Keratinocyte (primary cell): ENCODE results near the gene FOXJ1. TPM values are rescaled to one million over a fixed set of nuclear protein-coding genes. Genes with fewer than 3 reads are reported as not detected.

ENCODE experiments used
- DNase-seq: peaks from one replicate; pipeline ENCODE4 v3.0.0-alpha.2; 2011; ENCODE audit warnings: low read depth, missing footprints, low spot score
- FAIRE-seq: peaks from 2 replicates; lab custom pipeline; 2011; peaks lifted over from hg19 to GRCh38; lab: Jason Lieb, UNC
- H2AFZ ChIP-seq: 2 replicates; pipeline ENCODE4 v1.6.0; 2012; ENCODE audit warnings: low read length, control low read depth, inconsistent platforms; ENCODE audit not compliant: control insufficient read depth
- H3K27ac ChIP-seq: 2 replicates; pipeline ENCODE4 v1.5.1; 2011; ENCODE audit warnings: low read length; ENCODE audit not compliant: control insufficient read depth, insufficient read depth
- H3K27me3 ChIP-seq: 3 replicates; pipeline ENCODE4 v1.6.0; 2011; ENCODE audit warnings: low read length; ENCODE audit not compliant: control insufficient read depth, insufficient read depth; ENCODE audit errors: extremely low read depth
- H3K36me3 ChIP-seq, 2 experiments: 2 replicates in 1 of 2; 3 replicates in 1 of 2; pipeline ENCODE4 v1.5.1; 2011; ENCODE audit warnings: low read length in 2 of 2, mild to moderate bottlenecking in 1 of 2; ENCODE audit not compliant: control insufficient read depth in 2 of 2, insufficient read depth in 2 of 2; ENCODE audit errors: extremely low read depth in 1 of 2
- H3K4me1 ChIP-seq: 3 replicates; pipeline ENCODE4 v1.5.1; 2011; ENCODE audit warnings: low read length; ENCODE audit not compliant: control insufficient read depth, insufficient read depth; ENCODE audit errors: extremely low read depth
- H3K4me2 ChIP-seq: 3 replicates; pipeline ENCODE4 v1.6.0; 2011; ENCODE audit warnings: low read depth, low read length; ENCODE audit not compliant: control insufficient read depth, insufficient read depth; ENCODE audit errors: extremely low read depth
- H3K4me3 ChIP-seq, 3 experiments: fragments of 200-600 bp in 1 of 3; sonication (generic) in 1 of 3; 2 replicates in 2 of 3; 3 replicates in 1 of 3; pipeline ENCODE4 v1.5.1; 2011 to 2016; ENCODE audit warnings: low read length in 3 of 3, mild to moderate bottlenecking in 3 of 3, control low read depth in 2 of 3, inconsistent platforms in 1 of 3, low read depth in 1 of 3, mixed read lengths in 1 of 3, mixed run types in 1 of 3, moderate library complexity in 1 of 3; ENCODE audit not compliant: control insufficient read depth in 2 of 3, insufficient read depth in 2 of 3; ENCODE audit errors: extremely low read depth in 1 of 3
- H3K79me2 ChIP-seq: 2 replicates; pipeline ENCODE4 v1.6.0; 2012; ENCODE audit warnings: low read length; ENCODE audit not compliant: control insufficient read depth, insufficient read depth
- H3K9ac ChIP-seq: 3 replicates; pipeline ENCODE4 v1.6.0; 2011; ENCODE audit warnings: low read length; ENCODE audit not compliant: control insufficient read depth, insufficient read depth; ENCODE audit errors: extremely low read depth
- H3K9me1 ChIP-seq: 3 replicates; pipeline ENCODE4 v1.6.0; 2011; ENCODE audit warnings: low read length; ENCODE audit not compliant: control insufficient read depth, insufficient read depth; ENCODE audit errors: extremely low read depth
- H3K9me3 ChIP-seq: 2 replicates; pipeline ENCODE4 v1.5.1; 2012; ENCODE audit warnings: low read depth, low read length; ENCODE audit not compliant: control insufficient read depth
- H4K20me1 ChIP-seq: 3 replicates; pipeline ENCODE4 v1.6.0; 2011; ENCODE audit warnings: low read length; ENCODE audit not compliant: control insufficient read depth, insufficient read depth; ENCODE audit errors: extremely low read depth
- CTCF ChIP-seq, 3 experiments: IDR thresholded peaks in 1 of 3; conservative IDR thresholded peaks in 1 of 3; optimal IDR thresholded peaks in 1 of 3; 2 replicates in 2 of 3; 3 replicates in 1 of 3; pipeline versions ENCODE3 to v1.5.1; 2011; ENCODE audit warnings: low read length in 3 of 3, mild to moderate bottlenecking in 3 of 3, moderate library complexity in 2 of 3, control low read depth in 1 of 3, inconsistent platforms in 1 of 3; ENCODE audit not compliant: insufficient read depth in 2 of 3; ENCODE audit errors: extremely low read depth in 1 of 3
- EZH2 ChIP-seq: IDR thresholded peaks from one replicate; pipeline ENCODE4 v1.6.1; 2012; ENCODE audit warnings: inconsistent platforms, mild to moderate bottlenecking, low read length, moderate library complexity
- dilution Hi-C: fragments of 300-500 bp; cut with MboI; formaldehyde crosslinking; loops from one replicate; pipeline ENCODE4 v1.7.0; 2020; ENCODE audit warnings: low sequenced_read_pairs; ENCODE audit not compliant: extremely low pct_ligation_motif_present
- polyA plus RNA-seq, 5 experiments: library from polyadenylated mRNA; depleted of rRNA in 3 of 5; stranded (reverse) in 3 of 5; stranded (forward) in 1 of 5; unstranded in 1 of 5; fragments of >200 nt; gene quantifications; 1 replicate in 1 of 5; 2 replicates in 3 of 5; 3 replicates in 1 of 5; pipeline versions ENCODE4 v1.2.1 to v1.2.3, GENCODE V29; 2011 to 2012; ENCODE audit warnings: missing spikeins in 2 of 5, low read depth in 1 of 5, low replicate concordance in 1 of 5

The FOXJ1 gene
- polyA plus RNA-seq, 1 donor (not counting 4 experiments of a cell fraction or from before 2014, with no cell fraction given) = 0.03 TPM

GRCh38 chr17:76154292-76154691 lies 13.2 kb upstream of the FOXJ1 start:
- no peaks in the 10 kb centered on the region for H4K20me1 ChIP-seq
- no peak overlapping the region for H2AFZ ChIP-seq
- TF ChIP-seq CTCF (optimal IDR thresholded peaks at IDR 0.05 in 1 of 3, IDR thresholded peaks at IDR 0.05 in 1 of 3, conservative IDR thresholded peaks at IDR 0.05 in 1 of 3; ENCODE audit: extremely low read depth in 1 of 3, insufficient read depth in 2 of 3, low read length in 3 of 3) (no peak), EZH2 (no peak)
- peaks cover 13% of the 10 kb centered on the region for H3K27me3 ChIP-seq
- H3K9ac ChIP-seq = no peak overlapping the region
- H3K4me1 ChIP-seq = no peaks in the 10 kb centered on the region
- no peak overlapping the region for H3K4me3 ChIP-seq
- H3K9me1 ChIP-seq = no peaks in the 10 kb centered on the region
- dilution Hi-C loops = no loop called here
- H3K4me2 ChIP-seq = no peak overlapping the region
- no peaks in the 10 kb centered on the region for H3K36me3 ChIP-seq
- no peak for DNase-seq
- H3K79me2 ChIP-seq = no peaks in the 10 kb centered on the region
- no peak for FAIRE-seq
- no peaks in the 10 kb centered on the region for H3K9me3 ChIP-seq
- no peak overlapping the region for H3K27ac ChIP-seq

GRCh38 chr17:76153640-76154039 lies 12.6 kb upstream of the FOXJ1 start:
- Histone ChIP-seq H4K20me1 (no peaks in the 10 kb centered on the region), H3K36me3 (no peaks in the 10 kb centered on the region), H3K4me3 (no peak overlapping the region), H3K9me3 (no peaks in the 10 kb centered on the region), H3K27ac (no peak overlapping the region), H3K27me3 (peaks cover 13% of the 10 kb centered on the region), H3K79me2 (no peaks in the 10 kb centered on the region), H3K4me1 (no peaks in the 10 kb centered on the region), H3K9ac (no peak overlapping the region), H3K4me2 (no peak overlapping the region), H3K9me1 (no peaks in the 10 kb centered on the region), H2AFZ (no peak overlapping the region)
- DNase-seq = no peak
- no peak for FAIRE-seq
- no peak for TF ChIP-seq EZH2
- peak in 1 of 3 experiments; percentile 19 for TF ChIP-seq CTCF (optimal IDR thresholded peaks at IDR 0.05 in 1 of 3, IDR thresholded peaks at IDR 0.05 in 1 of 3, conservative IDR thresholded peaks at IDR 0.05 in 1 of 3; ENCODE audit: extremely low read depth in 1 of 3, insufficient read depth in 2 of 3, low read length in 3 of 3)
- dilution Hi-C loops = no loop called here
